SH-SY5Y (cell line): ENCODE measurements around the gene THSD4.

Experiments used
- GATA2 ChIP-seq: IDR thresholded peaks from 2 replicates; pipeline ENCODE4 v1.6.1; 2011; ENCODE audit warnings: mild to moderate bottlenecking, low read depth, low read length
- GATA3 ChIP-seq: IDR thresholded peaks from 2 replicates; pipeline ENCODE4 v1.6.1; 2011; ENCODE audit warnings: low read depth, mild to moderate bottlenecking, low read length, moderate library complexity

DNA sequence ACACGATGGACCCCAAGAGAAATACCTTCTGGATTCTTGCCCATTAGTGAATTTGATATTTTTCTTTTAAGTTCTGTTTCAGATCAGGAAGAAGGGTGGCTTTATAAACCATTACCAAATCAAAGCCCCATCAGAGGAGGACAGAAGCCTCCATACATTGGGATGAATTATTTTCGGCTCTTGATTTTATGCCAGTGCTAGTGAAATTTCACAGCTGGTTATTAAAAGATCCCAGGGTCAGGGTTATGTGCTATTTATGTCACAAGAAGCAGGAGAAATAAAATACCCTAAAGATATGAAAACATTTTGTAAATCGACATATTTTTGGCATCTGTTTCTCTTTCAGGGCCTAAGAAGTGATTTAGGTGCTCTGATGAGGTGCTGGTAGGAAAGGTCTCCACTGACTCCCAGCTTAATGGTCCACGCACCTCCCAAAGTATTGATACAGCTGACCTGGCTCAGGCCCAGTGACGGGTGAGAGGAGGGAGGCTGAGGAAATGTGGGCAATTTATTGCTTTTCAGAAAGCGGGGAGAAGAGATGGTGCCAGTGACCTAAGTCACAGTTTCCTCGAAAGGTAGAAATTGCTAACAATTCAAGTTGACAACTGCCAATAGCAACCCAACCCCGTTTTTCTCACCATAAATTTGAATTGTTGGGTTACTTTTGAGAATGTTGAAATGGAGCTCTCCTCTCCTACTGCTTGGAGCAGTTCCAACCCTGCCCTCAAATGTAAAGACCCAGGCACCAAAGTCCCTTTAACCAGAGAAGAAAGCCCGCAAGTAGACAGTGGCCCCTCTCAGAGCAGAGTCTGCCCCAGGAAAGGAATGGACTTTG lies 379.5 kb downstream of the THSD4 start:
- TF ChIP-seq GATA2 (no peak), GATA3 (no peak)
